MV-4-11 (cell line): ENCODE results near the gene TPX2.
"Not testable (repeated sequence)": the region's sequence is repeated elsewhere in the genome, so short reads cannot be mapped to it uniquely, and the experiment has no call there.

Source experiments
- DNase-seq: peaks from one replicate; lab custom pipeline; 2025; lab: John Stamatoyannopoulos, UW

The TPX2 gene

GRCh38 chr20:31814142-31814541 is 75.1 kb downstream of the TPX2 start:
- DNase-seq: not testable (repeated sequence)

GRCh38 chr20:31815408-31816188 is 76.5 kb downstream of the TPX2 start:
- no peak for DNase-seq

- DNase-seq: no peak
Observed at GRCh38 chr20:31816221-31816620, 77.1 kb downstream of the TPX2 start.

- no peak for DNase-seq
Observed at GRCh38 chr20:31817461-31817860, 78.4 kb downstream of the TPX2 start.

GRCh38 chr20:31818376-31818908 is 79.4 kb downstream of the TPX2 start:
- DNase-seq: no peak

- DNase-seq: no peak
Observed at GRCh38 chr20:31819083-31819784, 80.1 kb downstream of the TPX2 start, which contains the start of gene MYLK2. TSS of gene MYLK2 (plus strand) at chr20:31819356. CDS start at chr20:31819581, 225 bp downstream.

- DNase-seq: no peak
Observed at GRCh38 chr20:31820228-31820627, 81.1 kb downstream of the TPX2 start.

- no peak for DNase-seq
Observed at GRCh38 chr20:31821427-31821826, 82.3 kb downstream of the TPX2 start.

GRCh38 chr20:31822421-31823330 is 83.6 kb downstream of the TPX2 start:
- peak; percentile 76 for DNase-seq

GRCh38 chr20:31823360-31824124 is 84.5 kb downstream of the TPX2 start:
- DNase-seq: no peak

GRCh38 chr20:31824125-31824485 is 85.0 kb downstream of the TPX2 start:
- no peak for DNase-seq

- DNase-seq: no peak
Observed at GRCh38 chr20:31824554-31825313, 85.6 kb downstream of the TPX2 start.

GRCh38 chr20:31826074-31826473 is 87.0 kb downstream of the TPX2 start:
- no peak for DNase-seq

GRCh38 chr20:31827059-31827458 is 88.0 kb downstream of the TPX2 start:
- no peak for DNase-seq

GRCh38 chr20:31828016-31828415 is 88.9 kb downstream of the TPX2 start:
- not testable (repeated sequence) for DNase-seq

- no peak for DNase-seq
Observed at GRCh38 chr20:31829731-31830130, 90.6 kb downstream of the TPX2 start.

GRCh38 chr20:31830406-31830981 is 91.4 kb downstream of the TPX2 start:
- DNase-seq: no peak

GRCh38 chr20:31831211-31831610 is 92.1 kb downstream of the TPX2 start:
- DNase-seq: no peak

GRCh38 chr20:31831771-31832306 is 92.7 kb downstream of the TPX2 start:
- DNase-seq: no peak
